Stimulated activated effector memory CD8-positive, alpha-beta T cell treated with anti-CD3 and anti-CD28 coated beads, Interleukin-12 subunit alpha, Interleukin-12 subunit beta, amount 100 ng/mL, for 72 hours (primary cell): ENCODE measurements around the gene FCHO2.
"Not testable (repeated sequence)": the region's sequence is repeated elsewhere in the genome, so short reads cannot be mapped to it uniquely, and the experiment has no call there.

Source experiments
- ATAC-seq: fragments of 150-1000 bp; cut with Tn5 transposase; 2 replicates; pipeline ENCODE4 v1.10.0; 2021
- DNase-seq, 2 donors: peaks; one replicate each; pipeline ENCODE4 v3.0.0; 2021 to 2022; ENCODE audit warnings: low spot score in 2 of 2
- H3K27ac Mint-ChIP-seq: one replicate; pipeline ENCODE4 v1.8.0; 2022; ENCODE audit warnings: mild to moderate bottlenecking, mixed read lengths
- H3K36me3 Mint-ChIP-seq: one replicate; pipeline ENCODE4 v1.8.0; 2022; ENCODE audit warnings: mild to moderate bottlenecking, mixed read lengths
- H3K4me1 Mint-ChIP-seq: one replicate; pipeline ENCODE4 v1.8.0; 2022; ENCODE audit warnings: mixed read lengths
- H3K4me3 Mint-ChIP-seq: one replicate; pipeline ENCODE4 v1.8.0; 2022; ENCODE audit warnings: mild to moderate bottlenecking, mixed read lengths
- H3K9me3 Mint-ChIP-seq: one replicate; pipeline ENCODE4 v1.8.0; 2022; ENCODE audit warnings: mixed read lengths

FCHO2 gene

GRCh38 chr5:72947498-72947897 lies 8.3 kb upstream of the FCHO2 start:
- no peak for DNase-seq
- no peak overlapping the region for H3K4me3 Mint-ChIP-seq
- H3K36me3 Mint-ChIP-seq = no peaks in the 10 kb centered on the region
- no peaks in the 10 kb centered on the region for H3K4me1 Mint-ChIP-seq
- H3K27ac Mint-ChIP-seq = no peak overlapping the region
- no peaks in the 10 kb centered on the region for H3K9me3 Mint-ChIP-seq
- ATAC-seq = no peak

- Mint-ChIP-seq H3K4me3 (no peak overlapping the region), H3K27ac (no peak overlapping the region), H3K4me1 (no peaks in the 10 kb centered on the region), H3K36me3 (no peaks in the 10 kb centered on the region), H3K9me3 (no peaks in the 10 kb centered on the region)
- no peak for DNase-seq
- ATAC-seq = no peak
These were observed 6.4 kb upstream of the FCHO2 start for GRCh38 chr5:72949481-72949880.

- H3K4me3 Mint-ChIP-seq = no peak overlapping the region
- H3K27ac Mint-ChIP-seq = no peak overlapping the region
- ATAC-seq = no peak
- H3K4me1 Mint-ChIP-seq = peaks cover 15% of the 10 kb centered on the region
- no peak for DNase-seq
- no peaks in the 10 kb centered on the region for H3K9me3 Mint-ChIP-seq
- peaks cover 19% of the 10 kb centered on the region for H3K36me3 Mint-ChIP-seq
These were observed 4.0 kb upstream of the FCHO2 start for GRCh38 chr5:72951671-72952468.

- H3K36me3 Mint-ChIP-seq = peaks cover 20% of the 10 kb centered on the region
- ATAC-seq (no peak), DNase-seq (no peak)
- H3K4me1 Mint-ChIP-seq = peaks cover 27% of the 10 kb centered on the region
- H3K9me3 Mint-ChIP-seq = no peaks in the 10 kb centered on the region
- H3K4me3 Mint-ChIP-seq = no peak overlapping the region
- no peak overlapping the region for H3K27ac Mint-ChIP-seq
These were observed 1.5 kb upstream of the FCHO2 start for GRCh38 chr5:72954389-72954788.

- Mint-ChIP-seq H3K4me3 (peak overlapping the region; percentile 93), H3K4me1 (peaks cover 27% of the 10 kb centered on the region), H3K36me3 (peaks cover 20% of the 10 kb centered on the region), H3K9me3 (no peaks in the 10 kb centered on the region), H3K27ac (peak overlapping the region; percentile 92)
- ATAC-seq = peak; percentile 60
- DNase-seq = no peak
These were observed 586 bp upstream of the FCHO2 start for GRCh38 chr5:72955143-72955767.

- Mint-ChIP-seq H3K36me3 (peaks cover 20% of the 10 kb centered on the region), H3K9me3 (no peaks in the 10 kb centered on the region), H3K4me1 (peaks cover 27% of the 10 kb centered on the region), H3K27ac (peak overlapping the region; percentile 50), H3K4me3 (peak overlapping the region; percentile 93)
- ATAC-seq = peak; percentile 70
- DNase-seq = peak; percentile 42 to 69
These were observed 691 bp downstream of the FCHO2 start for GRCh38 chr5:72956324-72957140.

GRCh38 chr5:72957337-72957736 lies 1.5 kb downstream of the FCHO2 start:
- ATAC-seq = no peak
- H3K36me3 Mint-ChIP-seq = peaks cover 20% of the 10 kb centered on the region
- H3K27ac Mint-ChIP-seq = no peak overlapping the region
- H3K9me3 Mint-ChIP-seq = no peaks in the 10 kb centered on the region
- H3K4me3 Mint-ChIP-seq = peak overlapping the region; percentile 93
- peaks cover 27% of the 10 kb centered on the region for H3K4me1 Mint-ChIP-seq
- no peak for DNase-seq

- ATAC-seq (no peak), DNase-seq (no peak)
- Mint-ChIP-seq H3K4me3 (no peak overlapping the region), H3K27ac (no peak overlapping the region), H3K9me3 (no peaks in the 10 kb centered on the region), H3K36me3 (peaks cover 20% of the 10 kb centered on the region), H3K4me1 (peaks cover 27% of the 10 kb centered on the region)
These were observed 3.4 kb downstream of the FCHO2 start for GRCh38 chr5:72959257-72959656.

GRCh38 chr5:72974481-72974880 lies 18.6 kb downstream of the FCHO2 start:
- not testable (repeated sequence) for H3K36me3 Mint-ChIP-seq, ATAC-seq, H3K9me3 Mint-ChIP-seq, H3K27ac Mint-ChIP-seq, H3K4me3 Mint-ChIP-seq, DNase-seq
- peaks cover 18% of the 10 kb centered on the region for H3K4me1 Mint-ChIP-seq

- not testable (repeated sequence) for ATAC-seq, H3K36me3 Mint-ChIP-seq, DNase-seq, H3K9me3 Mint-ChIP-seq, H3K27ac Mint-ChIP-seq, H3K4me3 Mint-ChIP-seq
- H3K4me1 Mint-ChIP-seq = peaks cover 18% of the 10 kb centered on the region
These were observed 21.0 kb downstream of the FCHO2 start for GRCh38 chr5:72976810-72977209.

- Mint-ChIP-seq H3K9me3 (no peaks in the 10 kb centered on the region), H3K4me1 (no peaks in the 10 kb centered on the region), H3K36me3 (peaks cover 10% of the 10 kb centered on the region), H3K27ac (no peak overlapping the region), H3K4me3 (no peak overlapping the region)
- ATAC-seq (no peak), DNase-seq (no peak)
These were observed 29.9 kb downstream of the FCHO2 start for GRCh38 chr5:72985719-72986118.

GRCh38 chr5:72988769-72989168 lies 32.9 kb downstream of the FCHO2 start:
- H3K4me1 Mint-ChIP-seq = no peaks in the 10 kb centered on the region
- H3K4me3 Mint-ChIP-seq = no peak overlapping the region
- no peaks in the 10 kb centered on the region for H3K9me3 Mint-ChIP-seq
- no peak for ATAC-seq
- no peak overlapping the region for H3K27ac Mint-ChIP-seq
- DNase-seq = no peak
- H3K36me3 Mint-ChIP-seq = peaks cover 26% of the 10 kb centered on the region

GRCh38 chr5:72991394-72991793 lies 35.6 kb downstream of the FCHO2 start:
- DNase-seq (no peak), ATAC-seq (no peak)
- Mint-ChIP-seq H3K4me3 (no peak overlapping the region), H3K9me3 (no peaks in the 10 kb centered on the region), H3K36me3 (peaks cover 22% of the 10 kb centered on the region), H3K27ac (no peak overlapping the region), H3K4me1 (no peaks in the 10 kb centered on the region)

- no peak overlapping the region for H3K4me3 Mint-ChIP-seq
These were observed 38.7 kb downstream of the FCHO2 start for GRCh38 chr5:72994578-72994977.

GRCh38 chr5:72996632-72997031 lies 40.8 kb downstream of the FCHO2 start:
- H3K36me3 Mint-ChIP-seq = peaks cover 8% of the 10 kb centered on the region
- no peaks in the 10 kb centered on the region for H3K4me1 Mint-ChIP-seq

More at GRCh38 chr5:72994578-72994977, 38.7 kb downstream of the FCHO2 start:
- Mint-ChIP-seq H3K27ac (no peak overlapping the region), H3K9me3 (no peaks in the 10 kb centered on the region), H3K4me1 (no peaks in the 10 kb centered on the region), H3K36me3 (peaks cover 22% of the 10 kb centered on the region)
- ATAC-seq = no peak
- DNase-seq = no peak

More at GRCh38 chr5:72996632-72997031, 40.8 kb downstream of the FCHO2 start:
- ATAC-seq (no peak), DNase-seq (no peak)
- no peaks in the 10 kb centered on the region for H3K9me3 Mint-ChIP-seq
- no peak overlapping the region for H3K4me3 Mint-ChIP-seq
- no peak overlapping the region for H3K27ac Mint-ChIP-seq
